HCT116 (cell line): ENCODE data around the gene ALDH9A1. TPM values are rescaled to one million over a fixed set of nuclear protein-coding genes. Genes with fewer than 3 reads are reported as not detected.
"Not testable (repeated sequence)": the region's sequence is repeated elsewhere in the genome, so short reads cannot be mapped to it uniquely, and the experiment has no call there.

Experiments used
- ATAC-seq: fragments of 200-7000 bp; cut with Tn5 transposase; 2 replicates; pipeline ENCODE4 v1.9.1; 2020; ENCODE audit warnings: mild to moderate bottlenecking, moderate library complexity
- BruUV-seq: library from RNA; stranded (reverse); fragments of 400-500 nt; replicated peaks from 2 replicates; lab custom pipeline; 2021; lab: Mats Ljungman, UMichigan
- CTCF ChIA-PET: fragments of 300-600 bp; sonication (Branson Sonifier 250); formaldehyde crosslinking; loops from one replicate; lab custom pipeline; 2021; ENCODE audit warnings: antibody characterized with exemption; lab: Charles Lee
- POLR2A ChIA-PET: fragments of 300-600, 350-600 bp; sonication (Branson Sonifier 250); formaldehyde crosslinking; loops from one replicate; lab custom pipeline; 2021; ENCODE audit warnings: antibody characterized with exemption; lab: Charles Lee
- RAD21 ChIA-PET, 2 experiments: fragments of 300-600 bp; sonication (Branson Sonifier 250); formaldehyde crosslinking; loops; one replicate each; lab custom pipeline; 2023; ENCODE audit warnings: low total read pairs in 2 of 2; ENCODE audit not compliant: uncharacterized antibody in 2 of 2, unreplicated experiment in 2 of 2, low non-redundant PET in 1 of 2; lab: Charles Lee
- DNase-seq: peaks from one replicate; pipeline ENCODE4 v3.0.0-alpha.2; 2010; ENCODE audit warnings: low read depth, low spot score
- H2AFZ ChIP-seq: fragments of 200-600 bp; shearing (Covaris generic), sonication (generic); 2 replicates; pipeline ENCODE4 v1.6.1; 2017; ENCODE audit warnings: low read depth, mixed run types, mixed read lengths, antibody characterized with exemption, low read length; ENCODE audit not compliant: poor library complexity, severe bottlenecking
- H3K27ac ChIP-seq: 2 replicates; pipeline ENCODE4 v1.5.1; 2012; ENCODE audit warnings: low read depth, low read length
- H3K27me3 ChIP-seq: fragments of 200-600 bp; sonication (generic); 2 replicates; pipeline ENCODE4 v1.6.1; 2016; ENCODE audit warnings: mixed run types, low read length, mixed read lengths; ENCODE audit not compliant: insufficient read depth
- H3K36me3 ChIP-seq, 2 experiments: fragments of 200-500 bp in 1 of 2; fragments of 200-600 bp in 1 of 2; sonication (Bioruptor generic) in 1 of 2; sonication (generic) in 1 of 2; 2 replicates each; pipeline versions ENCODE4 v1.5.1 to v1.6.1; 2014 to 2016; ENCODE audit warnings: low read length in 2 of 2, inconsistent platforms in 1 of 2, mixed read lengths in 1 of 2, mixed run types in 1 of 2; ENCODE audit not compliant: insufficient read depth in 2 of 2, control insufficient read depth in 1 of 2
- H3K4me1 ChIP-seq, 2 experiments: fragments of 200-600 bp in 1 of 2; sonication (generic) in 1 of 2; 2 replicates each; pipeline versions ENCODE4 v1.5.1 to v1.6.1; 2012 to 2017; ENCODE audit warnings: low read length in 2 of 2, inconsistent platforms in 1 of 2, mild to moderate bottlenecking in 1 of 2, mixed read lengths in 1 of 2, mixed run types in 1 of 2, moderate library complexity in 1 of 2; ENCODE audit not compliant: insufficient read depth in 2 of 2, control insufficient read depth in 1 of 2
- H3K4me2 ChIP-seq: fragments of 200-600 bp; sonication (generic); 2 replicates; pipeline ENCODE4 v1.6.1; 2017; ENCODE audit warnings: mixed run types, low read length, mixed read lengths
- H3K4me3 ChIP-seq, 2 experiments: fragments of 200-600 bp in 1 of 2; sonication (generic) in 1 of 2; replicated peaks in 1 of 2; 2 replicates each; pipeline ENCODE4 v1.5.1; 2011 to 2016; ENCODE audit warnings: low read length in 2 of 2, control low read depth in 1 of 2, low read depth in 1 of 2, mild to moderate bottlenecking in 1 of 2, mixed read lengths in 1 of 2, mixed run types in 1 of 2
- H3K79me2 ChIP-seq: fragments of 200-600 bp; sonication (generic); 2 replicates; pipeline ENCODE4 v1.6.1; 2017; ENCODE audit warnings: mild to moderate bottlenecking, mixed run types, low read length, moderate library complexity, mixed read lengths; ENCODE audit not compliant: insufficient read depth
- H3K9ac ChIP-seq: fragments of 200-600 bp; sonication (generic); 2 replicates; pipeline ENCODE4 v1.6.1; 2016; ENCODE audit warnings: low read length, mixed read lengths
- H3K9me2 ChIP-seq: fragments of 200-600 bp; sonication (generic), shearing (Covaris generic); 2 replicates; pipeline ENCODE4 v1.6.1; 2017; ENCODE audit warnings: mixed run types, mild to moderate bottlenecking, moderate library complexity; ENCODE audit not compliant: insufficient read depth
- H3K9me3 ChIP-seq, 2 experiments: fragments of 200-500 bp in 1 of 2; fragments of 200-600 bp in 1 of 2; sonication (Bioruptor generic) in 1 of 2; sonication (generic) in 1 of 2; 2 replicates each; pipeline ENCODE4 v1.6.1; 2014 to 2017; ENCODE audit warnings: low read length in 2 of 2, mixed read lengths in 2 of 2, inconsistent platforms in 1 of 2, low read depth in 1 of 2, mild to moderate bottlenecking in 1 of 2, mixed run types in 1 of 2, moderate library complexity in 1 of 2; ENCODE audit not compliant: control insufficient read depth in 1 of 2, insufficient read depth in 1 of 2
- H4K20me1 ChIP-seq: fragments of 200-600 bp; sonication (generic), shearing (Covaris generic); 2 replicates; pipeline ENCODE4 v1.6.1; 2017; ENCODE audit warnings: mixed run types, mild to moderate bottlenecking, moderate library complexity; ENCODE audit not compliant: insufficient read depth
- CBX3 ChIP-seq: IDR thresholded peaks from 2 replicates; pipeline ENCODE4 v1.6.1; 2012; ENCODE audit warnings: low read depth
- CEBPB ChIP-seq: IDR thresholded peaks from 2 replicates; pipeline ENCODE4 v1.6.1; 2012; ENCODE audit warnings: low read depth
- EGR1 ChIP-seq: IDR thresholded peaks from 2 replicates; pipeline ENCODE4 v1.6.1; 2012; ENCODE audit warnings: low read depth
- ELF1 ChIP-seq: IDR thresholded peaks from 2 replicates; pipeline ENCODE4 v1.6.1; 2012; ENCODE audit warnings: low read depth, borderline replicate concordance
- EZH2phosphoT487 ChIP-seq: fragments of 200-600 bp; IDR thresholded peaks from 2 replicates; pipeline ENCODE4 v1.6.1; 2018; ENCODE audit warnings: antibody characterized with exemption, borderline replicate concordance
- FOSL1 ChIP-seq: IDR thresholded peaks from 2 replicates; pipeline ENCODE4 v1.6.1; 2012; ENCODE audit warnings: low read depth
- POLR2A ChIP-seq: IDR thresholded peaks from 2 replicates; pipeline ENCODE4 v1.7.0; 2011; ENCODE audit warnings: borderline replicate concordance; ENCODE audit not compliant: insufficient read depth, insufficient read length; ENCODE audit errors: extremely low read depth
- POLR2AphosphoS5 ChIP-seq: IDR thresholded peaks from 2 replicates; pipeline ENCODE4 v1.6.1; 2011; ENCODE audit warnings: mild to moderate bottlenecking, low read depth, low read length, moderate library complexity
- RAD21 ChIP-seq: IDR thresholded peaks from 2 replicates; pipeline ENCODE4 v1.6.1; 2012; ENCODE audit warnings: low read depth, mild to moderate bottlenecking
- SIN3A ChIP-seq: IDR thresholded peaks from 2 replicates; pipeline ENCODE4 v1.6.1; 2012; ENCODE audit warnings: low read depth
- SP1 ChIP-seq: IDR thresholded peaks from 2 replicates; pipeline ENCODE4 v1.6.1; 2012; ENCODE audit warnings: low read depth
- SRF ChIP-seq: IDR thresholded peaks from 2 replicates; pipeline ENCODE4 v1.6.1; 2012; ENCODE audit warnings: low read depth
- TCF7L2 ChIP-seq: IDR thresholded peaks from 2 replicates; pipeline ENCODE4 v1.7.0; 2011; ENCODE audit warnings: borderline replicate concordance, inconsistent platforms; ENCODE audit not compliant: insufficient read depth, insufficient read length; ENCODE audit errors: extremely low read depth
- YY1 ChIP-seq: IDR thresholded peaks from 2 replicates; pipeline ENCODE4 v1.6.1; 2011; ENCODE audit warnings: low read length, low read depth, moderate library complexity, mild to moderate bottlenecking; ENCODE audit not compliant: insufficient replicate concordance; ENCODE audit errors: extremely low read depth
- ZFX ChIP-seq: fragments of 450-650 bp; IDR thresholded peaks from 2 replicates; pipeline ENCODE4 v1.6.1; 2017
- intact Hi-C: fragments of 100-400 bp; cut with micrococcal nuclease; formaldehyde crosslinking; loops from 2 replicates; pipeline ENCODE4 v1.10.0; 2022
- total RNA-seq: library from RNA; stranded (reverse); gene quantifications from one replicate; pipeline ENCODE4 v1.2.1, GENCODE V29; 2021; ENCODE audit not compliant: unreplicated experiment
- TF ChIP-seq, protein P1 (sequence below), 3 experiments: fragments of 200-600 bp in 1 of 3; sonication (generic) in 1 of 3; IDR thresholded peaks in 2 of 3; conservative IDR thresholded peaks in 1 of 3; 2 replicates each; pipeline ENCODE4 v1.5.1; 2012 to 2017; ENCODE audit warnings: low read depth in 2 of 3, low read length in 2 of 3, antibody characterized with exemption in 1 of 3, borderline replicate concordance in 1 of 3, control low read depth in 1 of 3, mild to moderate bottlenecking in 1 of 3, mixed read lengths in 1 of 3, mixed run types in 1 of 3, moderate library complexity in 1 of 3; ENCODE audit not compliant: insufficient read depth in 1 of 3
- TF ChIP-seq, protein P2 (sequence below): IDR thresholded peaks from 2 replicates; pipeline ENCODE4 v1.6.1; 2012
- TF ChIP-seq, protein P3 (sequence below): IDR thresholded peaks from 2 replicates; pipeline ENCODE4 v1.6.1; 2012
- TF ChIP-seq, protein P4 (sequence below): IDR thresholded peaks from 2 replicates; pipeline ENCODE4 v1.6.1; 2011; ENCODE audit warnings: mild to moderate bottlenecking, low read length, moderate library complexity; ENCODE audit not compliant: insufficient replicate concordance; ENCODE audit errors: extremely low read depth

The ALDH9A1 gene
- total RNA-seq, 1 experiment from 2014 or later = 46.0 TPM

DNA sequence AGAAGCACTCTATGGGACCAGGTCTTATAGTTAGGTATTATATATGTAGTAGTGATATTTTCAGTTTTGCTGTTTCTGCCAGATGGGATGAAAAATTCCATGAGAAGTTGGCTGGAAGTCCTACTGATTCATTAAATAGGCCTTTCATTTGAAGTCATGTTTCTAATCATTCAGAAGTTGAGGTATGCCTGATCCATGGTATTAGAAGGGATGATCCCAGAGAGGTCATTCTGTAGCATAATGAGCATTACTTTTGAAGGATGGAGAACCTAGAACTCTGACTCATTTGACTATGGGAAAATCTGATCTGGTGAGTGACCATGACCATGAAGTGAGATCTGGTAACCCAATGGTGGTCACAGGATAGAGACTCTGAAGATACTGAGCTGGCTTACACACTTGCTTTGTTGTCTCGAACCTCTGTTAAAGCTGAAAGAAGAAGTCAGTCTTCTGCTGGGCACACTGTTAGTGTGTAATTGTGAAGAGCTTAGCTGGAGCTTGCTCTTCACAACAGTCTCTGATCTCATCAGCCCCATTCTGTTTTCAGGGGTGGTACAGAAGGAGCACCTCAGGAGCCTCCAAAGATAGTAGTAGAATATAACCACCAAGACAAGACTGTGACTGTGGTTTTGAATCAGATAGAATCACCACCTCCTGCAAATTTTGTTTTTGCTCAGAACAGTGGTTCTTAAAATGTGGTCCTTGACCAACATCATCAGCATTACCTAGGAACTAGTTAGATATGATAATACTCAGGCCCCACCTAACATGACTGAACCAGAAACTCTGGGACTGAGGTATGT, 58.3 kb downstream of the ALDH9A1 start:
- Histone ChIP-seq H3K36me3 (no peaks in the 10 kb centered on the region), H3K27ac (no peak overlapping the region), H3K9me2 (no peaks in the 10 kb centered on the region), H3K9ac (no peak overlapping the region), H3K4me3 (no peak overlapping the region), H4K20me1 (no peaks in the 10 kb centered on the region), H3K4me1 (peaks cover 0 to 2% of the 10 kb centered on the region in 2 experiments; a peak in 1 of 4 replicates), H3K4me2 (no peak overlapping the region), H2AFZ (no peak overlapping the region), H3K9me3 (no peaks in the 10 kb centered on the region), H3K79me2 (peaks cover 8% of the 10 kb centered on the region), H3K27me3 (no peaks in the 10 kb centered on the region)
- DNase-seq (no peak), ATAC-seq (no peak)
- ChIA-PET POLR2A (no interaction called here), CTCF (no interaction called here), RAD21 (no interaction called here)
- TF ChIP-seq, protein P1, sequence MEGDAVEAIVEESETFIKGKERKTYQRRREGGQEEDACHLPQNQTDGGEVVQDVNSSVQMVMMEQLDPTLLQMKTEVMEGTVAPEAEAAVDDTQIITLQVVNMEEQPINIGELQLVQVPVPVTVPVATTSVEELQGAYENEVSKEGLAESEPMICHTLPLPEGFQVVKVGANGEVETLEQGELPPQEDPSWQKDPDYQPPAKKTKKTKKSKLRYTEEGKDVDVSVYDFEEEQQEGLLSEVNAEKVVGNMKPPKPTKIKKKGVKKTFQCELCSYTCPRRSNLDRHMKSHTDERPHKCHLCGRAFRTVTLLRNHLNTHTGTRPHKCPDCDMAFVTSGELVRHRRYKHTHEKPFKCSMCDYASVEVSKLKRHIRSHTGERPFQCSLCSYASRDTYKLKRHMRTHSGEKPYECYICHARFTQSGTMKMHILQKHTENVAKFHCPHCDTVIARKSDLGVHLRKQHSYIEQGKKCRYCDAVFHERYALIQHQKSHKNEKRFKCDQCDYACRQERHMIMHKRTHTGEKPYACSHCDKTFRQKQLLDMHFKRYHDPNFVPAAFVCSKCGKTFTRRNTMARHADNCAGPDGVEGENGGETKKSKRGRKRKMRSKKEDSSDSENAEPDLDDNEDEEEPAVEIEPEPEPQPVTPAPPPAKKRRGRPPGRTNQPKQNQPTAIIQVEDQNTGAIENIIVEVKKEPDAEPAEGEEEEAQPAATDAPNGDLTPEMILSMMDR (IDR thresholded peaks at IDR 0.05 in 2 of 3, conservative IDR thresholded peaks at IDR 0.05 in 1 of 3; ENCODE audit: borderline replicate concordance in 1 of 3, insufficient read depth in 1 of 3, low read depth in 2 of 3, low read length in 2 of 3) = no peak
- TF ChIP-seq YY1 = no peak
- no peak for TF ChIP-seq SRF
- no peak for TF ChIP-seq CBX3
- no peak for TF ChIP-seq RAD21
- TF ChIP-seq, protein P2, sequence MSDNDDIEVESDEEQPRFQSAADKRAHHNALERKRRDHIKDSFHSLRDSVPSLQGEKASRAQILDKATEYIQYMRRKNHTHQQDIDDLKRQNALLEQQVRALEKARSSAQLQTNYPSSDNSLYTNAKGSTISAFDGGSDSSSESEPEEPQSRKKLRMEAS = no peak
- no peak for TF ChIP-seq CEBPB
- no peak for TF ChIP-seq TCF7L2
- TF ChIP-seq, protein P3, sequence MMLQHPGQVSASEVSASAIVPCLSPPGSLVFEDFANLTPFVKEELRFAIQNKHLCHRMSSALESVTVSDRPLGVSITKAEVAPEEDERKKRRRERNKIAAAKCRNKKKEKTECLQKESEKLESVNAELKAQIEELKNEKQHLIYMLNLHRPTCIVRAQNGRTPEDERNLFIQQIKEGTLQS = no peak
- TF ChIP-seq EGR1 = no peak
- no peak for TF ChIP-seq FOSL1
- no peak for TF ChIP-seq ELF1
- no peak for TF ChIP-seq POLR2AphosphoS5
- TF ChIP-seq SP1 = no peak
- no peak for TF ChIP-seq ZFX
- TF ChIP-seq, protein P4, sequence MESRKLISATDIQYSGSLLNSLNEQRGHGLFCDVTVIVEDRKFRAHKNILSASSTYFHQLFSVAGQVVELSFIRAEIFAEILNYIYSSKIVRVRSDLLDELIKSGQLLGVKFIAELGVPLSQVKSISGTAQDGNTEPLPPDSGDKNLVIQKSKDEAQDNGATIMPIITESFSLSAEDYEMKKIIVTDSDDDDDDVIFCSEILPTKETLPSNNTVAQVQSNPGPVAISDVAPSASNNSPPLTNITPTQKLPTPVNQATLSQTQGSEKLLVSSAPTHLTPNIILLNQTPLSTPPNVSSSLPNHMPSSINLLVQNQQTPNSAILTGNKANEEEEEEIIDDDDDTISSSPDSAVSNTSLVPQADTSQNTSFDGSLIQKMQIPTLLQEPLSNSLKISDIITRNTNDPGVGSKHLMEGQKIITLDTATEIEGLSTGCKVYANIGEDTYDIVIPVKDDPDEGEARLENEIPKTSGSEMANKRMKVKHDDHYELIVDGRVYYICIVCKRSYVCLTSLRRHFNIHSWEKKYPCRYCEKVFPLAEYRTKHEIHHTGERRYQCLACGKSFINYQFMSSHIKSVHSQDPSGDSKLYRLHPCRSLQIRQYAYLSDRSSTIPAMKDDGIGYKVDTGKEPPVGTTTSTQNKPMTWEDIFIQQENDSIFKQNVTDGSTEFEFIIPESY = no peak
- no peak for TF ChIP-seq SIN3A
- no peak for TF ChIP-seq POLR2A
- TF ChIP-seq EZH2phosphoT487 = no peak
- no TSS peak for BruUV-seq
- intact Hi-C loops = no loop called here

DNA sequence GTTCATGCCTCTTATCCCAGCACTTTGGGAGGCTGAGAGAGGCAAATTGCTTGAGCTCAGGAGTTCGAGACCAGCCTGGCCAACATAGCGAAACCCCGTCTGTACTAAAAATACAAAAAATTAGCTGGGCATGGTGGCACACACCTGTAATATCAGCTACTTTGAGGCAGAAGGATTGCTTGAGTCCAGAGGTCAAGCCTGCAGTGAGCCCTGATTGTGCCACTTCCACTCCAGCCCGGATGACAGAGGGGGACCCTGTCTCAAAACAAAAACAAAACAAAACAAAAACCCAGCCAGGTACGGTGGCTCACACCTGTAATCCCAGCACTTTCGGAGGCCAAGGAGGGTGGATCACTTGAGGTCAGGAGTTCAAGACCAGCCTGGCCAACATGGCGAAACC, 60.2 kb downstream of the ALDH9A1 start:
- H2AFZ ChIP-seq, CTCF ChIA-PET, H3K4me3 ChIP-seq, H3K36me3 ChIP-seq, H3K9me3 ChIP-seq, POLR2A ChIA-PET, H3K27me3 ChIP-seq, intact Hi-C loops, H3K4me2 ChIP-seq, H3K9ac ChIP-seq, DNase-seq, H3K4me1 ChIP-seq, BruUV-seq, H4K20me1 ChIP-seq, ATAC-seq, RAD21 ChIA-PET, H3K9me2 ChIP-seq, H3K27ac ChIP-seq: not testable (repeated sequence)
- peaks cover 18% of the 10 kb centered on the region for H3K79me2 ChIP-seq
